MM.1S (cell line): ENCODE data around the gene WBP1.
"Not testable (repeated sequence)": the region's sequence is repeated elsewhere in the genome, so short reads cannot be mapped to it uniquely, and the experiment has no call there.

Experiments
- DNase-seq: peaks from one replicate; pipeline ENCODE4 v3.0.0-alpha.2; 2015
- H2AFZ ChIP-seq: fragments of 300-600 bp; sonication (generic); 2 replicates; pipeline ENCODE4 v1.6.0; 2016; ENCODE audit warnings: antibody characterized with exemption, low read length
- H3F3A ChIP-seq: fragments of 300-600 bp; sonication (generic); 2 replicates; pipeline ENCODE4 v1.6.1; 2016; ENCODE audit warnings: mild to moderate bottlenecking, antibody characterized with exemption, low read length, moderate library complexity, mixed read lengths; ENCODE audit not compliant: insufficient read depth
- H3K27ac ChIP-seq: fragments of 300-600 bp; sonication (generic); 2 replicates; pipeline ENCODE4 v1.5.1; 2016; ENCODE audit warnings: mild to moderate bottlenecking, low read length
- H3K27me3 ChIP-seq: fragments of 300-600 bp; sonication (generic); replicated peaks from 2 replicates; pipeline ENCODE4 v1.6.0; 2016; ENCODE audit warnings: low read length; ENCODE audit not compliant: insufficient read depth
- H3K36me3 ChIP-seq: fragments of 300-600 bp; sonication (generic); replicated peaks from 2 replicates; pipeline ENCODE4 v1.6.1; 2016; ENCODE audit warnings: mild to moderate bottlenecking, low read length, mixed read lengths; ENCODE audit not compliant: insufficient read depth
- H3K4me1 ChIP-seq: fragments of 300-600 bp; sonication (generic); 2 replicates; pipeline ENCODE4 v1.6.1; 2016; ENCODE audit warnings: low read length, mixed read lengths
- H3K4me2 ChIP-seq: fragments of 300-600 bp; sonication (generic); 2 replicates; pipeline ENCODE4 v1.6.0; 2016; ENCODE audit warnings: low read depth, low read length
- H3K4me3 ChIP-seq: fragments of 300-600 bp; sonication (generic); 2 replicates; pipeline ENCODE4 v1.5.1; 2016; ENCODE audit warnings: low read length, mixed read lengths
- H3K79me2 ChIP-seq: fragments of 300-600 bp; sonication (generic); 2 replicates; pipeline ENCODE4 v1.6.1; 2016; ENCODE audit warnings: mixed run types, low read length, mixed read lengths
- H3K9ac ChIP-seq: fragments of 300-600 bp; sonication (generic); 2 replicates; pipeline ENCODE4 v1.6.1; 2016; ENCODE audit warnings: low read length, mixed read lengths
- H3K9me2 ChIP-seq: fragments of 300-600 bp; sonication (generic); replicated peaks from 2 replicates; pipeline ENCODE4 v1.6.1; 2016; ENCODE audit warnings: mild to moderate bottlenecking, low read length, mixed read lengths; ENCODE audit not compliant: insufficient read depth
- H3K9me3 ChIP-seq: fragments of 300-600 bp; sonication (generic); replicated peaks from 2 replicates; pipeline ENCODE4 v1.6.1; 2016; ENCODE audit warnings: mild to moderate bottlenecking, low read length, mixed read lengths; ENCODE audit not compliant: insufficient read depth
- H4K20me1 ChIP-seq: fragments of 300-600 bp; sonication (generic); 2 replicates; pipeline ENCODE4 v1.6.1; 2016; ENCODE audit warnings: mild to moderate bottlenecking, low read length, moderate library complexity, mixed read lengths; ENCODE audit not compliant: insufficient read depth
- EZH2 ChIP-seq: fragments of 300-600 bp; sonication (generic); optimal IDR thresholded peaks from 2 replicates; pipeline ENCODE3; 2017; ENCODE audit warnings: low read depth, mild to moderate bottlenecking, antibody characterized with exemption, low read length, mixed read lengths
- EZH2phosphoT487 ChIP-seq: fragments of 300-600 bp; sonication (generic); IDR thresholded peaks from 2 replicates; pipeline ENCODE4 v1.6.1; 2018; ENCODE audit warnings: antibody characterized with exemption, low read length
- TF ChIP-seq, protein P1 (sequence below): fragments of 300-600 bp; sonication (generic); IDR thresholded peaks from 2 replicates; pipeline ENCODE4 v1.5.1; 2016; ENCODE audit warnings: antibody characterized with exemption, low read length, mixed read lengths

Gene WBP1

DNA sequence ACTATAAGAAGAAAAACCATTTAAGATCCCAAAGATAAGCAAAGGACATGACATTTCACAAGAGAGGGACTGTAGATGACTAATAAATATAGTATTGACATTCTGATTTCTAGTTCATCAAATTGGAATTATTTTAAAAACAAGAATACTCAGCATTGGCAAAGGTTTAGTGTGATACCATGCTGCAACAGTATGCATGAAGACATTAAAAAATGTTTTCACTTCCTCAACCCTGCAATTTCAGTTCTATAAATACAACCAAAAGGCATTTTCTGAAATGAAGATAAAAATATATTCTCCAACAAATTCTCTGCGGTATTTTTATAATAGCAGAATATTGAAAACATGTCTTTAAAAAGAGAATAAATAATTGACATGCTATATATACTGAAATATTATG is 38.9 kb upstream of the WBP1 start:
- Histone ChIP-seq H3K9me2 (no peaks in the 10 kb centered on the region), H3K9me3 (no peaks in the 10 kb centered on the region), H3K27me3 (no peaks in the 10 kb centered on the region), H3K4me1 (peaks cover 16% of the 10 kb centered on the region), H4K20me1 (no peaks in the 10 kb centered on the region), H3K4me2 (peak overlapping the region; percentile 33; the same call in 1 of the 2 replicates), H3K27ac (peak overlapping the region; percentile 13; the same call in 1 of the 2 replicates), H3K9ac (no peak overlapping the region), H3K4me3 (no peak overlapping the region), H2AFZ (no peak overlapping the region), H3F3A (peaks cover 8% of the 10 kb centered on the region; the same call in 1 of the 2 replicates), H3K79me2 (no peaks in the 10 kb centered on the region), H3K36me3 (no peaks in the 10 kb centered on the region)
- no peak for TF ChIP-seq EZH2
- TF ChIP-seq, protein P1, sequence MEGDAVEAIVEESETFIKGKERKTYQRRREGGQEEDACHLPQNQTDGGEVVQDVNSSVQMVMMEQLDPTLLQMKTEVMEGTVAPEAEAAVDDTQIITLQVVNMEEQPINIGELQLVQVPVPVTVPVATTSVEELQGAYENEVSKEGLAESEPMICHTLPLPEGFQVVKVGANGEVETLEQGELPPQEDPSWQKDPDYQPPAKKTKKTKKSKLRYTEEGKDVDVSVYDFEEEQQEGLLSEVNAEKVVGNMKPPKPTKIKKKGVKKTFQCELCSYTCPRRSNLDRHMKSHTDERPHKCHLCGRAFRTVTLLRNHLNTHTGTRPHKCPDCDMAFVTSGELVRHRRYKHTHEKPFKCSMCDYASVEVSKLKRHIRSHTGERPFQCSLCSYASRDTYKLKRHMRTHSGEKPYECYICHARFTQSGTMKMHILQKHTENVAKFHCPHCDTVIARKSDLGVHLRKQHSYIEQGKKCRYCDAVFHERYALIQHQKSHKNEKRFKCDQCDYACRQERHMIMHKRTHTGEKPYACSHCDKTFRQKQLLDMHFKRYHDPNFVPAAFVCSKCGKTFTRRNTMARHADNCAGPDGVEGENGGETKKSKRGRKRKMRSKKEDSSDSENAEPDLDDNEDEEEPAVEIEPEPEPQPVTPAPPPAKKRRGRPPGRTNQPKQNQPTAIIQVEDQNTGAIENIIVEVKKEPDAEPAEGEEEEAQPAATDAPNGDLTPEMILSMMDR, result no peak
- no peak for TF ChIP-seq EZH2phosphoT487
- no peak for DNase-seq

DNA sequence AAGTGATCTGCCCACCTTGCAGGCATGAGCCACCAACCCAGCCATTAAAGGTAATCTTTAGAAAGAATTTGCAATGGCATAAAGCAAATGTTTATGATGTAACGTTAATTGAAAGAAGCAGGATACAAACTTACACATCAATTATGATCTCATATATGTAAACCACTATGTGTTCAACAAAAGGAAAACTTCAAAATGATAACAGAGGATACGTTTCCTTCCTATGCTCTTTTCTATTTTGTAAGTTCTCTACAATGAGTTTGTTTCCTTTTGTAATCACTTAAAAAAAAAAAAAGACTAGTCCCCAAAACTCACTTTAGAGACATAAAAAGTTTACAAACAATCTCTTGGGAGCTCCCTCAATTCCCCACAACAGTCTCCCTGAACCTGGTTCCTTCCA is 38.2 kb upstream of the WBP1 start:
- Histone ChIP-seq H4K20me1 (no peaks in the 10 kb centered on the region), H3F3A (peaks cover 8% of the 10 kb centered on the region; the same call in 1 of the 2 replicates), H3K79me2 (no peaks in the 10 kb centered on the region), H3K4me2 (no peak overlapping the region), H3K36me3 (no peaks in the 10 kb centered on the region), H2AFZ (no peak overlapping the region), H3K4me1 (peaks cover 16% of the 10 kb centered on the region), H3K9me3 (no peaks in the 10 kb centered on the region), H3K27me3 (no peaks in the 10 kb centered on the region), H3K9me2 (no peaks in the 10 kb centered on the region), H3K27ac (no peak overlapping the region; the same call in 1 of the 2 replicates), H3K4me3 (no peak overlapping the region), H3K9ac (no peak overlapping the region)
- no peak for DNase-seq
- TF ChIP-seq, protein P1, result no peak
- no peak for TF ChIP-seq EZH2phosphoT487
- no peak for TF ChIP-seq EZH2

DNA sequence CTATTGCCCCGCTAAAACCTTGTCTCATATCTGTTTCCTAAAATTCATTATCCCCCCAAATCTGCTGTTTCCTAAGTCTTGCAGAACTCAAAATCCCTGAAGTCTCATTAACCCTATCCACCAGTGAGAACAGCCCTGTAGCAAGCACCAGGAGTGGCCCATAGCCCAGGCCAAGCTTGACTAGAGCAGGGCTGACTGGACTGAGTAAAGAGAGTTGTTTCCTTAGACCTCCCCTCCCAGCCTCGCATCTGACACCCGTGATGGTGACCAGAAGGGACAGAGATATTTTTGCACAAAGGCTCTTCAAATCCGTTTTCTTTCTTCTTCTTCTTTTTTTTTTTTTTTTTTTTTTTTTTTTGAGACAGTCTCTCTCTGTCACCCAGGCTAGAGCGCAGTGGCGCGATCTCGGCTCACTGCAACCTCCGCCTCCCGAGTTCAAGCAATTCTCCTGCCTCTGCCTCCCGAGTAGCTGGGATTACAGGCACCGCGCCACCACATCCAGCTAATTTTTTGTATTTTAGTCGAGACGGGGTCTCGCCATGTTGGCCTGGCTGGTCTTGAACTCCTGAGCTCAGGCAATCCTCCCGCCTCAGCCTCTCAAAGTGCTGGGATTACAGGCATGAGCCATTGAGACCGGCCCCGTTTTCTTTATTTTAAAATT is 37.7 kb upstream of the WBP1 start:
- H3K79me2 ChIP-seq, H3K27me3 ChIP-seq, H3K9ac ChIP-seq, H3K9me2 ChIP-seq, DNase-seq, H3K9me3 ChIP-seq, H3F3A ChIP-seq, H2AFZ ChIP-seq, H4K20me1 ChIP-seq, H3K36me3 ChIP-seq: not testable (repeated sequence)
- Histone ChIP-seq H3K4me1 (peaks cover 14% of the 10 kb centered on the region), H3K4me2 (peak overlapping the region; percentile 98; the same call in 1 of the 2 replicates), H3K4me3 (peak overlapping the region; percentile 75), H3K27ac (peak overlapping the region; percentile 79; the same call in 1 of the 2 replicates)

DNA sequence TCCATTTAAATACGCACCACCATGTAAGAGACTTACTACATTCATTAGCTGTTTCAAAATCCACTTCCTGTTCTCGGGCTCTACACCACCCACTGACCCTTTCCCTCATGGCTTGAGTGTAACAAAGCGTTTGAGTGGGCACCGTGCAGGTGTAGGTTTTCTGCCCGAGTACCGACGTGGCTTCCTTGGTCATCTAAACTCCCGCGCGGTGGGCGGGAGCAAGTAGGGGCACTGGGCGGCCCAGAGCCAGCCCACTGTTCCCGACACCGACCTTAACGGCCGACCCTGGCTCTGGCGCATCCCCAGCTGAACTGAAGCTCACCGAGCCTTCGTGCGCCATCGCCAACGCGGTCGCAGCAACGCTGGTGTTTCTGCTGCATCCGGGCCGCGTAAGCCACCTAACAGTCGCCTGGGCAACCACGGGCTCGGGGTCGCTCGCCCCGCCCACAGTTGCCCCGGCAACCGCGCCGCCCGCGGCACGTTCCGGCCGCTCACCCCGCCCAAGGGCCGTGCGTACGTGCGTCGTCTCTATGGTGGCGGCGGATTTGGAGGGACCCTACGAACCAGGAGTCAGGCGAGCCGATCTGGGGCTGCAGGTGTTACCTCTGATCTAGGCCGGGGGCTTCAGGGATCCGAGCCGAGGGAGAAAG is 36.9 kb upstream of the WBP1 start, which contains the start of the genes C2orf81 and WDR54:
Gene C2orf81, minus strand, starts transcription at position 399 of the 650 bp plus-strand sequence. Its CDS starts 59 bp downstream, at position 340.
Gene WDR54, plus strand, starts transcription at position 510 of the 650 bp plus-strand sequence. CDS start 424 bp downstream, outside the sequence.
- peak within 1 kb of the TSS; percentile 98 for H3K4me2 ChIP-seq
- no peak for TF ChIP-seq EZH2phosphoT487
- TF ChIP-seq, protein P1, result no peak
- no peak for TF ChIP-seq EZH2
- no peaks in the 10 kb centered on the region for H3K27me3 ChIP-seq
- no peaks in the 10 kb centered on the region for H3K36me3 ChIP-seq
- H3K9me3 ChIP-seq, result no peaks in the 10 kb centered on the region
- peak within 1 kb of the TSS; percentile 72 for H3K9ac ChIP-seq
- H3K79me2 ChIP-seq, result no peaks in the 10 kb centered on the region
- H3F3A ChIP-seq, result peaks cover 8% of the 10 kb centered on the region; the same call in 1 of the 2 replicates
- H3K4me1 ChIP-seq, result peaks cover 10% of the 10 kb centered on the region
- H3K27ac ChIP-seq, result peak within 1 kb of the TSS; percentile 79; the same call in 1 of the 2 replicates
- H4K20me1 ChIP-seq, result no peaks in the 10 kb centered on the region
- H2AFZ ChIP-seq, result peak within 1 kb of the TSS; percentile 98
- H3K4me3 ChIP-seq, result peak within 1 kb of the TSS; percentile 75
- no peaks in the 10 kb centered on the region for H3K9me2 ChIP-seq
- peak; percentile 97 for DNase-seq
